Sigmoid colon (tissue), 7 donors: ENCODE measurements around the gene CLSTN2. TPM values are rescaled to one million over a fixed set of nuclear protein-coding genes. Genes with fewer than 3 reads are reported as not detected.

ENCODE experiments used
- DNase-seq: peaks from one replicate; pipeline ENCODE4 v3.0.0-alpha.2; 2019
- H3K27ac ChIP-seq, 4 donors: fragments of 200-600 bp; sonication (generic); one replicate each; pipeline ENCODE4 v1.5.1; 2016 to 2019; ENCODE audit warnings: mild to moderate bottlenecking in 1 of 4
- H3K27me3 ChIP-seq, 3 donors: fragments of 200-600 bp; sonication (generic); one replicate each; pipeline ENCODE4 v1.5.1; 2019; ENCODE audit warnings: mild to moderate bottlenecking in 1 of 3
- H3K36me3 ChIP-seq, 4 donors: fragments of 200-600 bp; sonication (generic); one replicate each; pipeline ENCODE4 v1.5.1; 2016 to 2019
- H3K4me1 ChIP-seq, 4 donors: fragments of 200-600 bp; sonication (generic); one replicate each; pipeline ENCODE4 v1.5.1; 2017 to 2019
- H3K4me3 ChIP-seq, 4 donors: fragments of 200-600 bp; sonication (generic); one replicate each; pipeline ENCODE4 v1.5.1; 2017 to 2019; ENCODE audit warnings: mild to moderate bottlenecking in 2 of 4, moderate library complexity in 1 of 4
- H3K9me3 ChIP-seq, 4 donors: fragments of 200-600 bp in 3 of 4; sonication (generic) in 3 of 4; one replicate each; pipeline versions ENCODE4 v1.5.1 to v1.6.1; 2013 to 2019
- EP300 ChIP-seq, 4 donors: sonication (generic); formaldehyde crosslinking; IDR thresholded peaks; one replicate each; pipeline ENCODE4 v1.6.1; 2017; ENCODE audit warnings: antibody characterized with exemption in 4 of 4
- POLR2A ChIP-seq, 2 donors: fragments of 450-650 bp; IDR thresholded peaks; one replicate each; pipeline ENCODE4 v1.6.1; 2016; ENCODE audit warnings: antibody characterized with exemption in 2 of 2, mild to moderate bottlenecking in 2 of 2, moderate library complexity in 2 of 2
- POLR2AphosphoS5 ChIP-seq, 4 donors: sonication (generic); formaldehyde crosslinking; IDR thresholded peaks; one replicate each; pipeline ENCODE4 v1.6.1; 2017; ENCODE audit warnings: antibody characterized with exemption in 4 of 4
- WGBS, 2 donors: extraction: QIAGEN DNeasy Blood & Tissue Kit; methylation state at CpG; one replicate each; pipeline ENCODE4 v1.1.7; 2013; 5-methylcytosine and 5-hydroxymethylcytosine counted together
- intact Hi-C: fragments of 100-400 bp; cut with DNase I; formaldehyde crosslinking; loops from one replicate; pipeline ENCODE4 v1.15.1; 2023
- polyA plus RNA-seq, 3 donors: library from polyadenylated mRNA; stranded (reverse); fragments of 200-250 nt; gene quantifications; one replicate each; pipeline ENCODE4 v1.2.3, GENCODE V29; 2013
- total RNA-seq, 4 donors: library from RNA; depleted of rRNA; stranded (reverse); fragments of >200 nt; gene quantifications; one replicate each; pipeline ENCODE4 v1.1.0, GENCODE V29; 2016
- TF ChIP-seq, protein P1 (sequence below), 4 experiments: fragments of 450-650 bp in 3 of 4; fragments of 200-600 bp in 1 of 4; IDR thresholded peaks; one replicate each; pipeline ENCODE4 v1.5.1; 2016 to 2019; ENCODE audit warnings: antibody characterized with exemption in 4 of 4, mild to moderate bottlenecking in 3 of 4, moderate library complexity in 2 of 4
- donor health status: healthy with polysubstance abuse.
- donor health status: Bipolar disorder and iron deficiency.
- donor health status: healthy.

The CLSTN2 gene
- total and polyA plus RNA-seq, 7 donors: 0.23 to 8.3 (median 2.7) TPM

DNA sequence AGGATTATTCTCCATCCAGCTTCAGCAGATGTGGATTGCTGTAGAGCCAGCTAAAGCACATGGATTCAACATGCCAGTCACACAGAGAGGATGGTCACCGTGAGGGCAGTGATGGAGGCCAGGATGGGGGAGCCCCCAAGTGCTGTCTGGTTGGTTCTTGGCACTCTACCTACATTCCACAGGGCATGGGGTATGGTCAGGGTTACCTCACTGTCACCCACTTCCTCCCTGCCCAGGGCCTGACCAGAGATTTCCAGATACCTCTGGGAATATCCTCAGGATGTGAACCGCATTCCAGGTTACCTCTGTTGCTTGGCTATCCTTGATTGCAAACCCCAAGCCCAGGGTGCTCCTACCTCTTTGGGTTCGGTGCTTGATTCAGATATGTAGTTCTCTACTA lies 595.6 kb downstream of the CLSTN2 start:
- Histone ChIP-seq H3K36me3 (no peaks in the 10 kb centered on the region), H3K4me1 (peaks cover 0 to 7% (median 0%) of the 10 kb centered on the region in 4 donors), H3K4me3 (no peak overlapping the region), H3K9me3 (peaks cover 0 to 7% (median 0%) of the 10 kb centered on the region in 4 donors), H3K27ac (no peak overlapping the region), H3K27me3 (no peaks in the 10 kb centered on the region)
- no peak for TF ChIP-seq POLR2AphosphoS5 (IDR thresholded peaks at IDR 0.05)
- TF ChIP-seq, protein P1, sequence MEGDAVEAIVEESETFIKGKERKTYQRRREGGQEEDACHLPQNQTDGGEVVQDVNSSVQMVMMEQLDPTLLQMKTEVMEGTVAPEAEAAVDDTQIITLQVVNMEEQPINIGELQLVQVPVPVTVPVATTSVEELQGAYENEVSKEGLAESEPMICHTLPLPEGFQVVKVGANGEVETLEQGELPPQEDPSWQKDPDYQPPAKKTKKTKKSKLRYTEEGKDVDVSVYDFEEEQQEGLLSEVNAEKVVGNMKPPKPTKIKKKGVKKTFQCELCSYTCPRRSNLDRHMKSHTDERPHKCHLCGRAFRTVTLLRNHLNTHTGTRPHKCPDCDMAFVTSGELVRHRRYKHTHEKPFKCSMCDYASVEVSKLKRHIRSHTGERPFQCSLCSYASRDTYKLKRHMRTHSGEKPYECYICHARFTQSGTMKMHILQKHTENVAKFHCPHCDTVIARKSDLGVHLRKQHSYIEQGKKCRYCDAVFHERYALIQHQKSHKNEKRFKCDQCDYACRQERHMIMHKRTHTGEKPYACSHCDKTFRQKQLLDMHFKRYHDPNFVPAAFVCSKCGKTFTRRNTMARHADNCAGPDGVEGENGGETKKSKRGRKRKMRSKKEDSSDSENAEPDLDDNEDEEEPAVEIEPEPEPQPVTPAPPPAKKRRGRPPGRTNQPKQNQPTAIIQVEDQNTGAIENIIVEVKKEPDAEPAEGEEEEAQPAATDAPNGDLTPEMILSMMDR (IDR thresholded peaks at IDR 0.05): no peak
- TF ChIP-seq EP300 (IDR thresholded peaks at IDR 0.05): no peak
- no peak for TF ChIP-seq POLR2A (IDR thresholded peaks at IDR 0.05)
- DNase-seq: no peak
- intact Hi-C loops: no loop called here
- 86 to 90% methylated on average over 3 of the region's 3 CpGs for WGBS, 2 donors

DNA sequence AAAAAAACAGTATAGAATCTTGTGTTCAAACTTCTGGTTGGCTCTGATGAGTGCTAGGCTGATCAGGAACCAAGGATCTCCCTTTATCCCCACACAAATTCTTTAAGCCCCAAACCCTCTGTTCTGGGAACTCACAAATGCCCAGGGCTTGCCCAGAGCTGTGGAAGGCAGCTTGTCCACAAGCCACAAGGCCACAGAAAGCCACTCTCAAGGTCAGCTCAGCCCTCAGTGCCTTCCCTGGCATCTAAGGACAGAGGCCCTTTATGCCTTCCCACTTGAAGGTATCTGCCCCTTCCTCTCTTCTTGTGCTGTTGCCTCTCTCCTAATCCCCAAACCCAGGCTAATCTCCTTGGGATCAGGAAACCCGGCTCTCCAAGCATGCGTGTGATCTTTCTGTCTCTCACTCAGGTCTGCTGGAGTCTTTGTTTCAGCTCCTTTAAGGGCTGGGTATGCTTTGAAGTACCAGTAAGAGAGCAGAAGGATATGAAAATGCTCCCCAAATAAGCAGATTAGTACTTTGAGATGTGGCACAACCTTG lies 597.9 kb downstream of the CLSTN2 start:
- no peak for TF ChIP-seq POLR2A (IDR thresholded peaks at IDR 0.05)
- TF ChIP-seq, protein P1 (IDR thresholded peaks at IDR 0.05): no peak
- TF ChIP-seq POLR2AphosphoS5 (IDR thresholded peaks at IDR 0.05): no peak
- TF ChIP-seq EP300 (IDR thresholded peaks at IDR 0.05): no peak
- Histone ChIP-seq H3K9me3 (peaks cover 0 to 7% (median 0%) of the 10 kb centered on the region in 4 donors), H3K27ac (no peak overlapping the region), H3K4me3 (no peak overlapping the region), H3K36me3 (no peaks in the 10 kb centered on the region), H3K4me1 (peaks cover 0 to 7% (median 0%) of the 10 kb centered on the region in 4 donors), H3K27me3 (no peaks in the 10 kb centered on the region)
- no peak for DNase-seq
- intact Hi-C loops: no loop called here
- 44 to 69% methylated on average over 2 of the region's 2 CpGs for WGBS, 2 donors

DNA sequence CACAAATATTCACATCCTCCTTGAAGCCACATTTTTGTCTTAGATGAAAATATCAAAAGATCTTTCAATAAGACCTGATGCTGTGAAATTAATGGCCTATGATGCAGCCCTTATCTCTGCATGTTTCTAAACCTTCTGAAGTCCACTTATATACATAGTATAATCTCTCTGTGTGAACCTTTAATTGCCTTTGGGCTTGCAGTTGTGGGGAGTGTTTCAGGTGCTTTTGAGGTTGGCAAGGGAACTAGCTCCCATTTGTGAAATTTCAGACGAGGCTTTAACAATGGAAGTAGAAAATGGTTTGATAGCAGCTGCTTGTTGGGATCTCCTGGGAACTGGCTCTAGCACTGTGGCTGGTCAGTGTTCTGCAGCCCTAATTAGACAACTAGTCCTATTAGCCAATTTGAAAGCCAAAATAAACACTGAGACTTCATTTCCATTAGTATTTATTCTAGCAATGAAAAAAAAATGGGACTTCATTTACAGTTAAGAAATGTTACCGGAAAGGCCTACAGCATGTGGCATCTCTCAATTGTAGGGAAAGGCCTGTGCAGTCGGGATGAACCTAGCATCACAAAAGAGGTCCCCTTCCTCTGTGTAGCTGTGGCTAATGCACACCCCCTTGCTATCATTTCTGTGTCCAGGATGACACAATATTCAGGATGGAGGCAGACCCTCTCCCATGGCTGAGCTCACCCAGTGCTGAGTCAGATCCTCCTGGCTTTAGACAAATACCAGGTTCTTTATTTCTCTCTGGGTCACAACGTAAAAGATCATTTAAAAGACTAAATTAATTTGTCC lies 602.1 kb downstream of the CLSTN2 start:
- H3K27me3 ChIP-seq: no peaks in the 10 kb centered on the region
- H3K36me3 ChIP-seq: no peaks in the 10 kb centered on the region
- H3K4me1 ChIP-seq: no peaks in the 10 kb centered on the region
- WGBS, 2 donors: 63 to 75% methylated on average over 4 of the region's 4 CpGs
- no peak for DNase-seq
- no peak overlapping the region for H3K4me3 ChIP-seq
- peaks cover 0 to 7% (median 0%) of the 10 kb centered on the region in 4 donors for H3K9me3 ChIP-seq
- intact Hi-C loops: no loop called here
- TF ChIP-seq POLR2AphosphoS5 (IDR thresholded peaks at IDR 0.05): no peak
- no peak for TF ChIP-seq EP300 (IDR thresholded peaks at IDR 0.05)
- TF ChIP-seq, protein P1 (IDR thresholded peaks at IDR 0.05): no peak
- TF ChIP-seq POLR2A (IDR thresholded peaks at IDR 0.05): no peak
- H3K27ac ChIP-seq: no peak overlapping the region

DNA sequence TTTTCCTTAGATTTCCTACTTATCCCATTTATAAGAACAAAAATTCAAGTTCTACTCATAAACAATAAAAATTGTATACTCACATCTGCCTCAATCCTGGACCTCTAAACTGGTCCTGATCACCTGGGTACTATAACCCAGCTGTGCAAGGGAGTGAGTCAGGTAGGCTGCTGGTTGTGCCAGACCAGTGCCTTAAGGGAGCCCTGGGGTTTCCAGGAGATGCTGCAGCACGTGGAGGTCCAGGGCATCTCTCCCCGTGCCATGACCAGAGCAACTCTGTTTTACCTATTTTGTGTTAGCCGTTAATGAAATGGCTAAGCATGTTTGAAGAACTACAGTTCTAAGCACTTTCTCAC lies 602.7 kb downstream of the CLSTN2 start:
- H3K27me3 ChIP-seq: no peaks in the 10 kb centered on the region
- H3K4me1 ChIP-seq: no peaks in the 10 kb centered on the region
- DNase-seq: no peak
- intact Hi-C loops: no loop called here
- H3K4me3 ChIP-seq: no peak overlapping the region
- H3K36me3 ChIP-seq: no peaks in the 10 kb centered on the region
- WGBS, 2 donors: 74 to 80% methylated on average over 3 of the region's 3 CpGs
- no peak overlapping the region for H3K27ac ChIP-seq
- H3K9me3 ChIP-seq: peaks cover 0 to 7% (median 0%) of the 10 kb centered on the region in 4 donors
- TF ChIP-seq POLR2AphosphoS5 (IDR thresholded peaks at IDR 0.05) (no peak), EP300 (IDR thresholded peaks at IDR 0.05) (no peak), POLR2A (IDR thresholded peaks at IDR 0.05) (no peak)
- TF ChIP-seq, protein P1 (IDR thresholded peaks at IDR 0.05): no peak
